GM23338 (cell line): Measurements from ENCODE around the gene NEURL1B. TPM values are rescaled to one million over a fixed set of nuclear protein-coding genes. Genes with fewer than 3 reads are reported as not detected.

Source experiments
- CREB1 ChIP-seq: fragments of 250-450 bp; sonication (Bioruptor Pico); IDR thresholded peaks from 2 replicates; pipeline ENCODE4 v1.5.0; 2020; ENCODE audit warnings: low read depth, mild to moderate bottlenecking, moderate library complexity
- CTCF ChIP-seq, 2 experiments: fragments of 200-600 bp in 1 of 2; sonication (generic) in 1 of 2; conservative IDR thresholded peaks; 2 replicates each; pipeline versions ENCODE4 v1.5.1 to v1.6.1; 2016 to 2017; ENCODE audit warnings: antibody characterized with exemption in 2 of 2, low read depth in 2 of 2, mild to moderate bottlenecking in 2 of 2, moderate library complexity in 1 of 2
- NANOG ChIP-seq: IDR thresholded peaks from 2 replicates; pipeline ENCODE4 v1.6.1; 2016; ENCODE audit warnings: antibody characterized with exemption, borderline replicate concordance
- polyA plus RNA-seq: library from polyadenylated mRNA; unstranded; fragments of >200 nt; fragmentation: Nextera tagmentation; extraction: Ambion mirVana; gene quantifications from 2 replicates; pipeline ENCODE4 v1.2.1, GENCODE V29; 2016
- total RNA-seq: library from RNA; depleted of rRNA; stranded (reverse); fragments of >200 nt; shearing (Covaris generic); gene quantifications from 2 replicates; pipeline ENCODE4 v1.2.3, GENCODE V29; 2014
- TF ChIP-seq, protein P1 (sequence below): fragments of 250-450 bp; sonication (Bioruptor Pico); IDR thresholded peaks from 2 replicates; pipeline ENCODE4 v1.5.0; 2020; ENCODE audit warnings: mild to moderate bottlenecking, moderate library complexity
- TF ChIP-seq, protein P2 (sequence below): IDR thresholded peaks from one replicate; pipeline ENCODE4 v1.6.1; 2018; ENCODE audit warnings: antibody characterized with exemption; ENCODE audit not compliant: unreplicated experiment
- TF ChIP-seq, protein P3 (sequence below): IDR thresholded peaks from 2 replicates; pipeline ENCODE4 v1.6.1; 2016; ENCODE audit warnings: antibody characterized with exemption

The NEURL1B gene
- total and polyA plus RNA-seq, 2 experiments from 2014 or later: 1.9 to 13.3 TPM

DNA sequence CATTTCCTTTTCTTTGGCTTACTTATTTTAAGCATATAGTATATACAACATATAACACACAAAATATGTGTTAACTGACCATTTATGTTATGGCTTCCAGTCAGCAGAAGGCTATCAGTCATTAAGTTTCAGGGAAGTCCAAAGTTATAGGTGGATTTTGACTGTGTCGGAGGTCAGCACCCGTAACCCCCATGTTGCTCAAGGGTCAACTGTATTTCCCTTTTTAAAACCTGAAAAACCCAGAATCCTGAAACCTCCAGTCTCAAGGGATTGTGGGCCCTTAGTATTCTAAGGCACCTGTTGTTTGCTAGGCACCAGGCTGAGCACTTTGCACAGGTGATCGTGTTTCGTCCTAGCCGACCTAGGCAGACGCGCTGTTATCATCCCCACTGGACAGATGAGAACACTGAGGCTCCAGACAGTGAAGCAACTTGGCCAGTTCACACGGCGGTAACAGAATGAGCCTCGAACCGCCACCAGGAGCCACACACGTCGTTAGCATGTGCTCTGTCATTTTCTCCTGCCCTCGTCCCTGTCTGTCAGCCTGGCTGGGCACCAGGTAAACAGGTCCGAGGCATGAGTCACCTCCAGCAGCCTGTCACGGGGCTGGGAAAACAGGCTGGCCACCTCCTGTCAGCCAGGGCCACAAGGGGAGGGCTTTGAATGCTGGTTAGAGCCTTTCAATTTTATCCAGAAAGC, 90.1 kb downstream of the NEURL1B start (continued):
- TF ChIP-seq, protein P1, sequence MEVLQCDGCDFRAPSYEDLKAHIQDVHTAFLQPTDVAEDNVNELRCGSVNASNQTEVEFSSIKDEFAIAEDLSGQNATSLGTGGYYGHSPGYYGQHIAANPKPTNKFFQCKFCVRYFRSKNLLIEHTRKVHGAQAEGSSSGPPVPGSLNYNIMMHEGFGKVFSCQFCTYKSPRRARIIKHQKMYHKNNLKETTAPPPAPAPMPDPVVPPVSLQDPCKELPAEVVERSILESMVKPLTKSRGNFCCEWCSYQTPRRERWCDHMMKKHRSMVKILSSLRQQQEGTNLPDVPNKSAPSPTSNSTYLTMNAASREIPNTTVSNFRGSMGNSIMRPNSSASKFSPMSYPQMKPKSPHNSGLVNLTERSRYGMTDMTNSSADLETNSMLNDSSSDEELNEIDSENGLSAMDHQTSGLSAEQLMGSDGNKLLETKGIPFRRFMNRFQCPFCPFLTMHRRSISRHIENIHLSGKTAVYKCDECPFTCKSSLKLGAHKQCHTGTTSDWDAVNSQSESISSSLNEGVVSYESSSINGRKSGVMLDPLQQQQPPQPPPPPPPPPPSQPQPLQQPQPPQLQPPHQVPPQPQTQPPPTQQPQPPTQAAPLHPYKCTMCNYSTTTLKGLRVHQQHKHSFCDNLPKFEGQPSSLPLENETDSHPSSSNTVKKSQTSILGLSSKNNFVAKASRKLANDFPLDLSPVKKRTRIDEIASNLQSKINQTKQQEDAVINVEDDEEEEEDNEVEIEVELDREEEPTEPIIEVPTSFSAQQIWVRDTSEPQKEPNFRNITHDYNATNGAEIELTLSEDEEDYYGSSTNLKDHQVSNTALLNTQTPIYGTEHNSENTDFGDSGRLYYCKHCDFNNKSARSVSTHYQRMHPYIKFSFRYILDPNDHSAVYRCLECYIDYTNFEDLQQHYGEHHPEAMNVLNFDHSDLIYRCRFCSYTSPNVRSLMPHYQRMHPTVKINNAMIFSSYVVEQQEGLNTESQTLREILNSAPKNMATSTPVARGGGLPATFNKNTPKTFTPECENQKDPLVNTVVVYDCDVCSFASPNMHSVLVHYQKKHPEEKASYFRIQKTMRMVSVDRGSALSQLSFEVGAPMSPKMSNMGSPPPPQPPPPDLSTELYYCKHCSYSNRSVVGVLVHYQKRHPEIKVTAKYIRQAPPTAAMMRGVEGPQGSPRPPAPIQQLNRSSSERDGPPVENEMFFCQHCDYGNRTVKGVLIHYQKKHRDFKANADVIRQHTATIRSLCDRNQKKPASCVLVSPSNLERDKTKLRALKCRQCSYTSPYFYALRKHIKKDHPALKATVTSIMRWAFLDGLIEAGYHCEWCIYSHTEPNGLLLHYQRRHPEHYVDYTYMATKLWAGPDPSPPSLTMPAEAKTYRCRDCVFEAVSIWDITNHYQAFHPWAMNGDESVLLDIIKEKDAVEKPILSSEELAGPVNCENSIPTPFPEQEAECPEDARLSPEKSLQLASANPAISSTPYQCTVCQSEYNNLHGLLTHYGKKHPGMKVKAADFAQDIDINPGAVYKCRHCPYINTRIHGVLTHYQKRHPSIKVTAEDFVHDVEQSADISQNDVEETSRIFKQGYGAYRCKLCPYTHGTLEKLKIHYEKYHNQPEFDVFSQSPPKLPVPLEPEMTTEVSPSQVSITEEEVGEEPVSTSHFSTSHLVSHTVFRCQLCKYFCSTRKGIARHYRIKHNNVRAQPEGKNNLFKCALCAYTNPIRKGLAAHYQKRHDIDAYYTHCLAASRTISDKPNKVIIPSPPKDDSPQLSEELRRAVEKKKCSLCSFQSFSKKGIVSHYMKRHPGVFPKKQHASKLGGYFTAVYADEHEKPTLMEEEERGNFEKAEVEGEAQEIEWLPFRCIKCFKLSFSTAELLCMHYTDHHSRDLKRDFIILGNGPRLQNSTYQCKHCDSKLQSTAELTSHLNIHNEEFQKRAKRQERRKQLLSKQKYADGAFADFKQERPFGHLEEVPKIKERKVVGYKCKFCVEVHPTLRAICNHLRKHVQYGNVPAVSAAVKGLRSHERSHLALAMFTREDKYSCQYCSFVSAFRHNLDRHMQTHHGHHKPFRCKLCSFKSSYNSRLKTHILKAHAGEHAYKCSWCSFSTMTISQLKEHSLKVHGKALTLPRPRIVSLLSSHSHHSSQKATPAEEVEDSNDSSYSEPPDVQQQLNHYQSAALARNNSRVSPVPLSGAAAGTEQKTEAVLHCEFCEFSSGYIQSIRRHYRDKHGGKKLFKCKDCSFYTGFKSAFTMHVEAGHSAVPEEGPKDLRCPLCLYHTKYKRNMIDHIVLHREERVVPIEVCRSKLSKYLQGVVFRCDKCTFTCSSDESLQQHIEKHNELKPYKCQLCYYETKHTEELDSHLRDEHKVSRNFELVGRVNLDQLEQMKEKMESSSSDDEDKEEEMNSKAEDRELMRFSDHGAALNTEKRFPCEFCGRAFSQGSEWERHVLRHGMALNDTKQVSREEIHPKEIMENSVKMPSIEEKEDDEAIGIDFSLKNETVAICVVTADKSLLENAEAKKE (CRISPR knock-in tag): no peak
- TF ChIP-seq, protein P2, sequence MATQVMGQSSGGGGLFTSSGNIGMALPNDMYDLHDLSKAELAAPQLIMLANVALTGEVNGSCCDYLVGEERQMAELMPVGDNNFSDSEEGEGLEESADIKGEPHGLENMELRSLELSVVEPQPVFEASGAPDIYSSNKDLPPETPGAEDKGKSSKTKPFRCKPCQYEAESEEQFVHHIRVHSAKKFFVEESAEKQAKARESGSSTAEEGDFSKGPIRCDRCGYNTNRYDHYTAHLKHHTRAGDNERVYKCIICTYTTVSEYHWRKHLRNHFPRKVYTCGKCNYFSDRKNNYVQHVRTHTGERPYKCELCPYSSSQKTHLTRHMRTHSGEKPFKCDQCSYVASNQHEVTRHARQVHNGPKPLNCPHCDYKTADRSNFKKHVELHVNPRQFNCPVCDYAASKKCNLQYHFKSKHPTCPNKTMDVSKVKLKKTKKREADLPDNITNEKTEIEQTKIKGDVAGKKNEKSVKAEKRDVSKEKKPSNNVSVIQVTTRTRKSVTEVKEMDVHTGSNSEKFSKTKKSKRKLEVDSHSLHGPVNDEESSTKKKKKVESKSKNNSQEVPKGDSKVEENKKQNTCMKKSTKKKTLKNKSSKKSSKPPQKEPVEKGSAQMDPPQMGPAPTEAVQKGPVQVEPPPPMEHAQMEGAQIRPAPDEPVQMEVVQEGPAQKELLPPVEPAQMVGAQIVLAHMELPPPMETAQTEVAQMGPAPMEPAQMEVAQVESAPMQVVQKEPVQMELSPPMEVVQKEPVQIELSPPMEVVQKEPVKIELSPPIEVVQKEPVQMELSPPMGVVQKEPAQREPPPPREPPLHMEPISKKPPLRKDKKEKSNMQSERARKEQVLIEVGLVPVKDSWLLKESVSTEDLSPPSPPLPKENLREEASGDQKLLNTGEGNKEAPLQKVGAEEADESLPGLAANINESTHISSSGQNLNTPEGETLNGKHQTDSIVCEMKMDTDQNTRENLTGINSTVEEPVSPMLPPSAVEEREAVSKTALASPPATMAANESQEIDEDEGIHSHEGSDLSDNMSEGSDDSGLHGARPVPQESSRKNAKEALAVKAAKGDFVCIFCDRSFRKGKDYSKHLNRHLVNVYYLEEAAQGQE: no peak
- TF ChIP-seq NANOG: no peak
- TF ChIP-seq, protein P3, sequence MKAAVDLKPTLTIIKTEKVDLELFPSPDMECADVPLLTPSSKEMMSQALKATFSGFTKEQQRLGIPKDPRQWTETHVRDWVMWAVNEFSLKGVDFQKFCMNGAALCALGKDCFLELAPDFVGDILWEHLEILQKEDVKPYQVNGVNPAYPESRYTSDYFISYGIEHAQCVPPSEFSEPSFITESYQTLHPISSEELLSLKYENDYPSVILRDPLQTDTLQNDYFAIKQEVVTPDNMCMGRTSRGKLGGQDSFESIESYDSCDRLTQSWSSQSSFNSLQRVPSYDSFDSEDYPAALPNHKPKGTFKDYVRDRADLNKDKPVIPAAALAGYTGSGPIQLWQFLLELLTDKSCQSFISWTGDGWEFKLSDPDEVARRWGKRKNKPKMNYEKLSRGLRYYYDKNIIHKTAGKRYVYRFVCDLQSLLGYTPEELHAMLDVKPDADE: no peak
- no peak for TF ChIP-seq CREB1 (CRISPR knock-in tag)
- TF ChIP-seq CTCF (conservative IDR thresholded peaks at IDR 0.05; ENCODE audit: low read depth in 2 of 2): no peak
